ENCODE results near the gene REXO1.

DNA sequence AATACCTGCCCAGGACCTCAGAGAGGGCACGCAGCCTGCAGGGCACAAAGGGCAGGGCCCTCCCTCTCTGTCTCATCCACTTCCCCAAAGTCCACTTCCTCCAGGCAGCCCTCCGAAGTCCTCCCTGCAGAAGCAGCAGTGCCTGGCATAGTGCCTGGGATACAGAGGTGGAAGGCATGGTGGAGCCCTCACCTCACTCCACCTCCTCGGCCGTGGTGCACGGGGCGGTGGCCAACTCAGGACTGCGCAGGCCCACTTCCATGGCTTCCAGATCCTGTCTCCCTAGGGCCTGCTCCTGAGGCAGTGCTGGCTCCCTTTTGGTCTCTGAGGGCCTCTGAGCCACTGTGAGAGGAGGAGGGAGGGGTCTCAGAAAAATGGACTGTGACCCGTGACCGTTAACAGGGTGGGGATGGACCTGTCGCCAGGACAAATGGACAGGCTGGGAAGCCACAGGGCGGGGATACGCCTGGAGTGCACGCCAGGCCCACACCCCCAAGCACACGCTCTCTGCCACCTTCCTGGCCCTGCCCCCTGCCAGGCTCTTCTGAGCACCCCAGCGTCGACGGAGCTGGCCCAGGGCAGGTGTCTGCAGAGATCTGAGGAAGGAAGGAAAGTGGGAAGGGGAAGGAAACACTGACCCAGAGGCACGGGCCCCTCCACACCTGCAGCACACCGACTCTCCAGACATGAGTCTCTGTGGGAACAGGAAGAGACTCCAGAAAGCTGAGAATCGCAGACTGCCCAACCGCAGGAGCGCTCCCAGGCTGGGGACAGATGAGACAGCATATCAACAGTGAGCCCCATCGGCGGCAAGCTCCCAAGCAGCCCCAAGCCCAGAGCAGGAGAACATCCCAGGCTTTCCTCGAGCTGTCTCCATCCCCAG is 8.4 kb downstream of the REXO1 start:
- TF ChIP-seq POLR2AphosphoS5 (IDR thresholded peaks at IDR 0.05) (no peak), POLR2A (IDR thresholded peaks at IDR 0.05) (no peak)
- TF ChIP-seq, protein P1, sequence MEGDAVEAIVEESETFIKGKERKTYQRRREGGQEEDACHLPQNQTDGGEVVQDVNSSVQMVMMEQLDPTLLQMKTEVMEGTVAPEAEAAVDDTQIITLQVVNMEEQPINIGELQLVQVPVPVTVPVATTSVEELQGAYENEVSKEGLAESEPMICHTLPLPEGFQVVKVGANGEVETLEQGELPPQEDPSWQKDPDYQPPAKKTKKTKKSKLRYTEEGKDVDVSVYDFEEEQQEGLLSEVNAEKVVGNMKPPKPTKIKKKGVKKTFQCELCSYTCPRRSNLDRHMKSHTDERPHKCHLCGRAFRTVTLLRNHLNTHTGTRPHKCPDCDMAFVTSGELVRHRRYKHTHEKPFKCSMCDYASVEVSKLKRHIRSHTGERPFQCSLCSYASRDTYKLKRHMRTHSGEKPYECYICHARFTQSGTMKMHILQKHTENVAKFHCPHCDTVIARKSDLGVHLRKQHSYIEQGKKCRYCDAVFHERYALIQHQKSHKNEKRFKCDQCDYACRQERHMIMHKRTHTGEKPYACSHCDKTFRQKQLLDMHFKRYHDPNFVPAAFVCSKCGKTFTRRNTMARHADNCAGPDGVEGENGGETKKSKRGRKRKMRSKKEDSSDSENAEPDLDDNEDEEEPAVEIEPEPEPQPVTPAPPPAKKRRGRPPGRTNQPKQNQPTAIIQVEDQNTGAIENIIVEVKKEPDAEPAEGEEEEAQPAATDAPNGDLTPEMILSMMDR (IDR thresholded peaks at IDR 0.05) = no peak
